OCI-LY7 (cell line): ENCODE data around the gene KIDINS220. TPM values are rescaled to one million over a fixed set of nuclear protein-coding genes. Genes with fewer than 3 reads are reported as not detected.

Experiments used
- BruUV-seq: library from RNA; stranded (reverse); fragments of 400-500 nt; replicated peaks from 2 replicates; lab custom pipeline; 2021; lab: Mats Ljungman, UMichigan
- CTCF ChIA-PET: fragments of 300-600 bp; sonication (Branson Sonifier 250); formaldehyde crosslinking; loops from one replicate; lab custom pipeline; 2022; ENCODE audit warnings: antibody characterized with exemption; ENCODE audit not compliant: unreplicated experiment; lab: Charles Lee
- POLR2A ChIA-PET: fragments of 300-600 bp; sonication (Branson Sonifier 250); formaldehyde crosslinking; loops from one replicate; lab custom pipeline; 2022; ENCODE audit warnings: antibody characterized with exemption; lab: Charles Lee
- DNase-seq: peaks from one replicate; pipeline ENCODE4 v3.0.0-alpha.2; 2015; ENCODE audit warnings: low spot score
- H2AFZ ChIP-seq: fragments of 200-600 bp; sonication (generic), shearing (Covaris generic); 2 replicates; pipeline ENCODE4 v1.6.1; 2014; ENCODE audit warnings: mild to moderate bottlenecking, antibody characterized with exemption, low read length, moderate library complexity
- H3K27ac ChIP-seq: fragments of 200-600 bp; sonication (generic); 2 replicates; pipeline ENCODE4 v1.5.1; 2014; ENCODE audit warnings: mixed run types, low read depth, mild to moderate bottlenecking, moderate library complexity, low read length, inconsistent platforms; ENCODE audit not compliant: poor library complexity, severe bottlenecking
- H3K36me3 ChIP-seq: fragments of 200-600 bp; sonication (generic); 2 replicates; pipeline ENCODE4 v1.6.1; 2014; ENCODE audit warnings: mild to moderate bottlenecking, antibody characterized with exemption, low read length, moderate library complexity, mixed read lengths; ENCODE audit not compliant: insufficient read depth
- H3K4me1 ChIP-seq: fragments of 200-600 bp; sonication (generic); 2 replicates; pipeline ENCODE4 v1.5.1; 2014; ENCODE audit warnings: mild to moderate bottlenecking, low read length; ENCODE audit not compliant: insufficient read depth, poor library complexity, severe bottlenecking
- H3K4me2 ChIP-seq: fragments of 200-600 bp; sonication (generic); 2 replicates; pipeline ENCODE4 v1.6.1; 2014; ENCODE audit warnings: mild to moderate bottlenecking, low read length
- H3K4me3 ChIP-seq: fragments of 200-600 bp; sonication (generic); 2 replicates; pipeline ENCODE4 v1.5.1; 2014; ENCODE audit warnings: mild to moderate bottlenecking, low read depth, low read length; ENCODE audit not compliant: poor library complexity, severe bottlenecking
- H3K79me2 ChIP-seq: fragments of 200-600 bp; sonication (generic); 2 replicates; pipeline ENCODE4 v1.6.1; 2016; ENCODE audit warnings: low read depth, mild to moderate bottlenecking, low read length, moderate library complexity, mixed read lengths; ENCODE audit not compliant: insufficient read depth
- H3K9me2 ChIP-seq: fragments of 200-600 bp; sonication (generic); 2 replicates; pipeline ENCODE4 v1.6.1; 2016; ENCODE audit warnings: mild to moderate bottlenecking, low read length, mixed read lengths; ENCODE audit not compliant: insufficient read depth
- H3K9me3 ChIP-seq: fragments of 200-600 bp; sonication (generic); 2 replicates; pipeline ENCODE4 v1.6.1; 2014; ENCODE audit warnings: mild to moderate bottlenecking, mixed run types, low read length, mixed read lengths
- H4K20me1 ChIP-seq: fragments of 200-600 bp; sonication (generic); 2 replicates; pipeline ENCODE4 v1.6.1; 2014; ENCODE audit warnings: mild to moderate bottlenecking, antibody characterized with exemption, low read length, moderate library complexity, mixed read lengths; ENCODE audit not compliant: insufficient read depth
- EZH2phosphoT487 ChIP-seq: fragments of 200-600 bp; sonication (generic); IDR thresholded peaks from 2 replicates; pipeline ENCODE4 v1.6.1; 2018; ENCODE audit warnings: low read depth, borderline replicate concordance, mild to moderate bottlenecking, mixed run types, antibody characterized with exemption, low read length, moderate library complexity, mixed read lengths
- intact Hi-C: fragments of 100-400 bp; cut with micrococcal nuclease; formaldehyde crosslinking; loops from one replicate; pipeline ENCODE4 v1.10.0; 2022; ENCODE audit not compliant: unreplicated experiment
- total RNA-seq, 2 experiments: library from RNA; depleted of rRNA in 1 of 2; stranded (reverse); fragments of >200 nt in 1 of 2; shearing (Covaris generic) in 1 of 2; gene quantifications; 2 replicates each; pipeline ENCODE4 v1.2.3, GENCODE V29; 2014 to 2022
- TF ChIP-seq, protein P1 (sequence below): fragments of 200-600 bp; sonication (generic); conservative IDR thresholded peaks from 2 replicates; pipeline ENCODE4 v1.5.1; 2014; ENCODE audit warnings: mild to moderate bottlenecking, antibody characterized with exemption, low read length, moderate library complexity, mixed read lengths

KIDINS220 gene
- total RNA-seq, 2 experiments from 2014 or later: 29.1 to 32.3 TPM

DNA sequence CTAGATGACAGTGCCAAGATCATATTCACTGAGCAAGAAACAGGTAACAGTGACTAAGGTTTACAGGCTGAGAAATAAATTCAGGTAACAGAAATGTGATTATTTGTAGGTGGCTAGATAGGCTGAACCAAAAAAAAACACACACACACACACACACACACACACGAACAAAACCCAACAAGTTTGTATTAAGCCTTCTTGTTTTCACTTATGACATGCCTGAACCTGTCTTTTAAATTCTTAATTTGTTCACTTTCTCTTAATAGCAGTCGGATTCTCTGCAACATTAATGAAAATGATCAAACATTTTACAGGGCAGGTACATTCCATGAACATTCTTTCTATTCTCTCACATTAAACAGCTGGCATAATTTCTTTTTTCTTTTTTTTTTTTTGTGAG is 18.8 kb upstream of the KIDINS220 start:
- DNase-seq: no peak
- H3K36me3 ChIP-seq: no peaks in the 10 kb centered on the region
- BruUV-seq: no TSS peak
- H3K4me1 ChIP-seq: no peaks in the 10 kb centered on the region
- intact Hi-C loops: no loop called here
- POLR2A ChIA-PET: no interaction called here
- H3K9me2 ChIP-seq: no peaks in the 10 kb centered on the region
- H3K27ac ChIP-seq: no peak overlapping the region
- H2AFZ ChIP-seq: no peak overlapping the region
- no peaks in the 10 kb centered on the region for H3K79me2 ChIP-seq
- no peaks in the 10 kb centered on the region for H3K9me3 ChIP-seq
- no peaks in the 10 kb centered on the region for H4K20me1 ChIP-seq
- CTCF ChIA-PET: no interaction called here
- no peak for TF ChIP-seq EZH2phosphoT487
- TF ChIP-seq, protein P1, sequence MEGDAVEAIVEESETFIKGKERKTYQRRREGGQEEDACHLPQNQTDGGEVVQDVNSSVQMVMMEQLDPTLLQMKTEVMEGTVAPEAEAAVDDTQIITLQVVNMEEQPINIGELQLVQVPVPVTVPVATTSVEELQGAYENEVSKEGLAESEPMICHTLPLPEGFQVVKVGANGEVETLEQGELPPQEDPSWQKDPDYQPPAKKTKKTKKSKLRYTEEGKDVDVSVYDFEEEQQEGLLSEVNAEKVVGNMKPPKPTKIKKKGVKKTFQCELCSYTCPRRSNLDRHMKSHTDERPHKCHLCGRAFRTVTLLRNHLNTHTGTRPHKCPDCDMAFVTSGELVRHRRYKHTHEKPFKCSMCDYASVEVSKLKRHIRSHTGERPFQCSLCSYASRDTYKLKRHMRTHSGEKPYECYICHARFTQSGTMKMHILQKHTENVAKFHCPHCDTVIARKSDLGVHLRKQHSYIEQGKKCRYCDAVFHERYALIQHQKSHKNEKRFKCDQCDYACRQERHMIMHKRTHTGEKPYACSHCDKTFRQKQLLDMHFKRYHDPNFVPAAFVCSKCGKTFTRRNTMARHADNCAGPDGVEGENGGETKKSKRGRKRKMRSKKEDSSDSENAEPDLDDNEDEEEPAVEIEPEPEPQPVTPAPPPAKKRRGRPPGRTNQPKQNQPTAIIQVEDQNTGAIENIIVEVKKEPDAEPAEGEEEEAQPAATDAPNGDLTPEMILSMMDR: no peak
- no peak overlapping the region for H3K4me3 ChIP-seq
- H3K4me2 ChIP-seq: no peak overlapping the region

DNA sequence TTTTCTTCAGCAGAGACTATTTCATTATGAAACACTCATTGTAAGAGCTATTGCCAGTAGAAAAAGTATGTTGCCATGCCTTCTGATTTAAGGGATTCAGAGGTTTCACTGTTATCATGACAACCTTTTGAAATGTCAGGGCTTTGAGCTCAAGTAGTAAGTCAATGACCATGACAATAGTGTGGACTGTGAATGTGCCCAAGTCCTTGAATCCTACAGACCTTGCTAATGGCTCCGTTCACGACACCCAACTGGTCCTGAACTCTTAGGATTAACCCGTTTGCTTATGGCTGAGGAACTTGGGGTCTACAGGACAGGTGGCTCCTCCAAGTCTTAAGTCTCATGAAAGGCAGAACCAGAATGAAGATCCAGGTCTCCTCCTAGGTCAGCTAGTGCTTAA is 17.6 kb upstream of the KIDINS220 start:
- Histone ChIP-seq H2AFZ (no peak overlapping the region), H3K4me2 (no peak overlapping the region), H3K9me2 (no peaks in the 10 kb centered on the region), H3K79me2 (no peaks in the 10 kb centered on the region), H3K4me3 (no peak overlapping the region), H3K36me3 (no peaks in the 10 kb centered on the region), H3K27ac (no peak overlapping the region), H3K4me1 (no peaks in the 10 kb centered on the region), H3K9me3 (no peaks in the 10 kb centered on the region), H4K20me1 (no peaks in the 10 kb centered on the region)
- no peak for TF ChIP-seq EZH2phosphoT487
- TF ChIP-seq, protein P1: no peak
- ChIA-PET CTCF (no interaction called here), POLR2A (interaction anchor here (0.6 kb wide), 1 partner anchor 348 kb away, joined by 3 read pairs; no protein-coding TSS in a partner anchor)
- DNase-seq: no peak
- intact Hi-C loops: no loop called here
- no TSS peak for BruUV-seq

DNA sequence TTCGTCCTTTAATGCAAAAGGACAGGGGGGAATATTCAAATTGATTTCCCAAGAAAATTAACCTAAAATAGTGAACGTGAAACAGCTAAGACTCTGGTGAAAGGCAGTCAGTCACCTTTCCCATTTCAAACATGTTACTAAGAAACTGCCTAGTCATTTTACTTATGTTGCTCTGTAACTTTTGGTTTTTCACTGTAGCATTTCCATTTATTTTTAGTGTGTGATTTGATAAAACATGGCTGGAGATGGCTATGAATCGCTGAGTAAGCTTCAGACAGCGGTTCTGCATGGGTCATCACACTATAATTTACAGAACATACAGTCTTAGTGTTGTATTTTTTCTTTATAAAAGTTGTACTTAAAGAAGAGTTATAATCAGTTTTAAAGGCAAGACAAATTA is 16.0 kb upstream of the KIDINS220 start:
- Histone ChIP-seq H3K4me1 (no peaks in the 10 kb centered on the region), H3K4me3 (no peak overlapping the region), H3K9me2 (no peaks in the 10 kb centered on the region), H4K20me1 (no peaks in the 10 kb centered on the region), H3K9me3 (no peaks in the 10 kb centered on the region), H2AFZ (no peak overlapping the region), H3K4me2 (no peak overlapping the region), H3K36me3 (no peaks in the 10 kb centered on the region), H3K79me2 (no peaks in the 10 kb centered on the region), H3K27ac (no peak overlapping the region)
- no TSS peak for BruUV-seq
- DNase-seq: no peak
- POLR2A ChIA-PET: no interaction called here
- TF ChIP-seq, protein P1: no peak
- no peak for TF ChIP-seq EZH2phosphoT487
- CTCF ChIA-PET: no interaction called here
- intact Hi-C loops: no loop called here
